ENCODE results near the gene CFAP77. TPM values are rescaled to one million over a fixed set of nuclear protein-coding genes. Genes with fewer than 3 reads are reported as not detected.

The CFAP77 gene
- total RNA-seq, 1 experiment from 2014 or later: 0.11 TPM

DNA sequence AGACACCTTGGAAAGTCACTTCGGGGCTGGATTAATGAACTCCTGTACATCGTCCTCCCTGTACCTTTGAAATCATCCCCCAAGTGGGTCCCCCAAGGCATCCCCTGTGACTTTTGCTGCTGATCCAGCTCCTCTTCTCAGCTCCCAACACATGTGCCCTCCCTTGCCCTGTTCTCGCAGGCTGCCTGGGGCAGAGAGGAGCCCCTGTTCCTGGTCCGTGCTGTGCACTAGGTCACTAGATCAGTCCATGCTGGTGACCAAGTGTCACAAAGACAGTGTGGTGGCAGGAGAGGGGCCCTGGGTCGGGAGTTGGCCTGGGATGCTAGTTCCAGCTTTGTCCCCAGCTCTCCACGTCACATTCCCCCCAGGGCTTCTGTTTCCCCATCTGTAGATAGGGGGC, 93.1 kb downstream of the CFAP77 start:
- H3K4me2 ChIP-seq (ENCODE audit: low read length): no peak overlapping the region
- no peaks in the 10 kb centered on the region for H3K4me1 ChIP-seq (ENCODE audit: insufficient read depth, low read length)
- H3F3A ChIP-seq (ENCODE audit: low read length, unreplicated experiment): no peaks in the 10 kb centered on the region
- no TSS peak for BruUV-seq (replicated peaks)
- ATAC-seq (no peak), DNase-seq (no peak)
- peaks cover 24% of the 10 kb centered on the region for H3K27me3 ChIP-seq (ENCODE audit: low read length)
- H3K9me2 ChIP-seq (replicated peaks; ENCODE audit: low read length): no peaks in the 10 kb centered on the region
- no peak overlapping the region for H3K9ac ChIP-seq (ENCODE audit: low read length)
- TF ChIP-seq CTCF (conservative IDR thresholded peaks at IDR 0.05; ENCODE audit: low read depth, low read length) (no peak), EZH2 (IDR thresholded peaks at IDR 0.05; ENCODE audit: low read length, unreplicated experiment) (no peak), EZH2phosphoT487 (IDR thresholded peaks at IDR 0.05; ENCODE audit: borderline replicate concordance, low read length) (no peak)
- POLR2A ChIA-PET (ENCODE audit: unreplicated experiment): no interaction called here
- no peaks in the 10 kb centered on the region for H3K79me2 ChIP-seq (ENCODE audit: low read length)
- H3K4me3 ChIP-seq (ENCODE audit: low read length): no peak overlapping the region
- H2AFZ ChIP-seq (ENCODE audit: low read length): no peak overlapping the region
- intact Hi-C loops (cut with micrococcal nuclease): no loop called here
- no peaks in the 10 kb centered on the region for H3K9me3 ChIP-seq (ENCODE audit: low read length)
- H4K20me1 ChIP-seq (ENCODE audit: low read length): no peaks in the 10 kb centered on the region
- H3K36me3 ChIP-seq (ENCODE audit: low read depth, low read length): no peaks in the 10 kb centered on the region
- no peak overlapping the region for H3K27ac ChIP-seq (ENCODE audit: low read length)
- CTCF ChIA-PET: no interaction called here

- no peaks in the 10 kb centered on the region for H3K4me1 ChIP-seq (ENCODE audit: insufficient read depth, low read length)
- no peaks in the 10 kb centered on the region for H3K9me2 ChIP-seq (replicated peaks; ENCODE audit: low read length)
- no peak for DNase-seq
- H3K9ac ChIP-seq (ENCODE audit: low read length): no peak overlapping the region
- H3K27me3 ChIP-seq (ENCODE audit: low read length): peaks cover 24% of the 10 kb centered on the region
- H3K36me3 ChIP-seq (ENCODE audit: low read depth, low read length): no peaks in the 10 kb centered on the region
- no peak for TF ChIP-seq EZH2phosphoT487 (IDR thresholded peaks at IDR 0.05; ENCODE audit: borderline replicate concordance, low read length)
- TF ChIP-seq EZH2 (IDR thresholded peaks at IDR 0.05; ENCODE audit: low read length, unreplicated experiment): no peak
- no peak for TF ChIP-seq CTCF (conservative IDR thresholded peaks at IDR 0.05; ENCODE audit: low read depth, low read length)
- ChIA-PET CTCF (no interaction called here), POLR2A (ENCODE audit: unreplicated experiment) (no interaction called here)
- no peaks in the 10 kb centered on the region for H3K9me3 ChIP-seq (ENCODE audit: low read length)
- no peaks in the 10 kb centered on the region for H3F3A ChIP-seq (ENCODE audit: low read length, unreplicated experiment)
- ATAC-seq: no peak
- no peak overlapping the region for H3K27ac ChIP-seq (ENCODE audit: low read length)
- intact Hi-C loops (cut with micrococcal nuclease): no loop called here
- H3K4me2 ChIP-seq (ENCODE audit: low read length): no peak overlapping the region
- no peak overlapping the region for H3K4me3 ChIP-seq (ENCODE audit: low read length)
- no peaks in the 10 kb centered on the region for H3K79me2 ChIP-seq (ENCODE audit: low read length)
- no peak overlapping the region for H2AFZ ChIP-seq (ENCODE audit: low read length)
- H4K20me1 ChIP-seq (ENCODE audit: low read length): no peaks in the 10 kb centered on the region
- BruUV-seq (replicated peaks): no TSS peak
These were observed 94.5 kb downstream of the CFAP77 start for GRCh38 chr9:132504488-132504887.

DNA sequence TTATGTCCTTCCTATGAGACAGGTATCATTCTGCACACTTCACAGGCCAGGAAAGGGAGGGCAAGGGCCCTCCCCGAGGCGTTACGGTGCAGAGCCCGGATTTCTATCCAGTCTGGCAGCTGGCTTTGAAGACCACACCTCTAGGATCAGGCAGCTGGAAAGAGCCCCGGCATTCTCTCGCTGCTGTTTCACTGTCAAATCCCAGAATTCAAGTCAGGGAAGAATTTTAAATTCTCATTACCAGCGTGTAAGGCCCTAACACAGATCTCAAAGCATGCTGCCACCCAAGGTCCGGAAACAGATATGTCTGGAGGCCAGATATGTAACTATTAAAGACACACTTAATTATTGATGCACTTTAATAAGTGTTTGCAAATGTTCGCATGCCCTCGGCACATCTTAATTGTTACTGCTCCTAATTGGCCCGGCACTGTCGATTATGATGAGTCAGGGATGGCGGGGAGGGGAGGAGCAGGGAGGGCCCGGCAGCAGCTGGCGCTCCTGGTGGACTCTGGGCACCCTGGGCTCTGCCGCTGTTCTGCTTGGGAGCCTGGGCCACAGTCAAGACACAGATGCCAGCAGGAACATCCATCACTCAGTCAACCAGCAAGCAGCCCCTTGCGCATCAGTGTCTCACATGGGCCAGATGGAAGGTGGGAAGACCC, 96.1 kb downstream of the CFAP77 start:
- no peaks in the 10 kb centered on the region for H3F3A ChIP-seq (ENCODE audit: low read length, unreplicated experiment)
- H3K9me2 ChIP-seq (replicated peaks; ENCODE audit: low read length): no peaks in the 10 kb centered on the region
- no peaks in the 10 kb centered on the region for H3K79me2 ChIP-seq (ENCODE audit: low read length)
- ChIA-PET POLR2A (ENCODE audit: unreplicated experiment) (no interaction called here), CTCF (no interaction called here)
- H3K27me3 ChIP-seq (ENCODE audit: low read length): peaks cover 24% of the 10 kb centered on the region
- H4K20me1 ChIP-seq (ENCODE audit: low read length): no peaks in the 10 kb centered on the region
- no TSS peak for BruUV-seq (replicated peaks)
- H3K9ac ChIP-seq (ENCODE audit: low read length): no peak overlapping the region
- H3K9me3 ChIP-seq (ENCODE audit: low read length): no peaks in the 10 kb centered on the region
- H3K27ac ChIP-seq (ENCODE audit: low read length): no peak overlapping the region
- TF ChIP-seq EZH2phosphoT487 (IDR thresholded peaks at IDR 0.05; ENCODE audit: borderline replicate concordance, low read length) (no peak), EZH2 (IDR thresholded peaks at IDR 0.05; ENCODE audit: low read length, unreplicated experiment) (no peak), CTCF (conservative IDR thresholded peaks at IDR 0.05; ENCODE audit: low read depth, low read length) (no peak)
- no peak for DNase-seq
- H2AFZ ChIP-seq (ENCODE audit: low read length): no peak overlapping the region
- H3K4me1 ChIP-seq (ENCODE audit: insufficient read depth, low read length): no peaks in the 10 kb centered on the region
- H3K4me3 ChIP-seq (ENCODE audit: low read length): no peak overlapping the region
- intact Hi-C loops (cut with micrococcal nuclease): loop anchor here (5.0 kb wide), 1 partner anchor 396 kb away; no protein-coding TSS in a partner anchor
- H3K36me3 ChIP-seq (ENCODE audit: low read depth, low read length): no peaks in the 10 kb centered on the region
- ATAC-seq: no peak
- no peak overlapping the region for H3K4me2 ChIP-seq (ENCODE audit: low read length)

Data from PC-3 (cell line).